C4-2B (cell line): ENCODE results near the gene GNAI2.

Experiments
- ZFX ChIP-seq: fragments of 450-650 bp; IDR thresholded peaks from 2 replicates; pipeline ENCODE4 v1.6.1; 2017
- TF ChIP-seq, protein P1 (sequence below): fragments of 450-650 bp; conservative IDR thresholded peaks from 2 replicates; pipeline ENCODE4 v1.5.1; 2017; ENCODE audit warnings: mild to moderate bottlenecking

DNA sequence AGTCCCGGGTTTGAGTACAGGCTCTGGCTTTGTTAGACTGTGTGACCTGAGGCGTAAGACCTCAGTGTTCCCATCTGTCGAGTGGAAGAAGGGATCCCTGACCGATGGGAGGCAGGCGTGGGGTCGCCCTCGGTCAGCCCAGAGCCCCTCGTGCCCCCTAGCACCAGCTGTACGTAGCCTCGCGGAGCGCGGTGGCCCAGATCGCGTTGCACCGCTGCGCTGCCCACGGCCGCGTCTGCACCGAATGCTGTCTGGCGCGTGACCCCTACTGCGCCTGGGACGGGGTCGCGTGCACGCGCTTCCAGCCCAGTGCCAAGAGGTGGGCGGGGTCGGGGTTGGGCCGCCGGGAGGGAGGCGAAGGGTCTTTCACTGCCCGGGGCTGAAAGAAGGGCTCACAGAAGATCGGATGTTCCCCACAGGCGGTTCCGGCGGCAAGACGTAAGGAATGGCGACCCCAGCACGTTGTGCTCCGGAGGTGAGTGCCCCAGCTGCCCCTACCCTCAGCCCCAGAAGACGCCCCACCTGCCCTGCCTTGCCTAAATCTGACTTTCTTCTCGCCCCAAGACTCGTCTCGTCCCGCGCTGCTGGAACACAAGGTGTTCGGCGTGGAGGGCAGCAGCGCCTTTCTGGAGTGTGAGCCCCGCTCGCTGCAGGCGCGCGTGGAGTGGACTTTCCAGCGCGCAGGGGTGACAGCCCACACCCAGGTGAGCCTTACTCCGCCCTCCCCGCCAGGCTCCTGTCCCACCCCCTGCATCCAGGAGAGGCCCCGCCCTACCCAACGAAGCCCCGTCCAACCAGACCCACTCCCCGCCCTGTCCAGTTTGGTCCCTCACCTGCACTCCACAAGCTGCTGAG, 39.4 kb downstream of the GNAI2 start:
- TF ChIP-seq, protein P1, sequence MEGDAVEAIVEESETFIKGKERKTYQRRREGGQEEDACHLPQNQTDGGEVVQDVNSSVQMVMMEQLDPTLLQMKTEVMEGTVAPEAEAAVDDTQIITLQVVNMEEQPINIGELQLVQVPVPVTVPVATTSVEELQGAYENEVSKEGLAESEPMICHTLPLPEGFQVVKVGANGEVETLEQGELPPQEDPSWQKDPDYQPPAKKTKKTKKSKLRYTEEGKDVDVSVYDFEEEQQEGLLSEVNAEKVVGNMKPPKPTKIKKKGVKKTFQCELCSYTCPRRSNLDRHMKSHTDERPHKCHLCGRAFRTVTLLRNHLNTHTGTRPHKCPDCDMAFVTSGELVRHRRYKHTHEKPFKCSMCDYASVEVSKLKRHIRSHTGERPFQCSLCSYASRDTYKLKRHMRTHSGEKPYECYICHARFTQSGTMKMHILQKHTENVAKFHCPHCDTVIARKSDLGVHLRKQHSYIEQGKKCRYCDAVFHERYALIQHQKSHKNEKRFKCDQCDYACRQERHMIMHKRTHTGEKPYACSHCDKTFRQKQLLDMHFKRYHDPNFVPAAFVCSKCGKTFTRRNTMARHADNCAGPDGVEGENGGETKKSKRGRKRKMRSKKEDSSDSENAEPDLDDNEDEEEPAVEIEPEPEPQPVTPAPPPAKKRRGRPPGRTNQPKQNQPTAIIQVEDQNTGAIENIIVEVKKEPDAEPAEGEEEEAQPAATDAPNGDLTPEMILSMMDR: no peak
- no peak for TF ChIP-seq ZFX
